Heart left ventricle (tissue), 16 donors: Measurements from ENCODE around the gene MYO7B. TPM values are rescaled to one million over a fixed set of nuclear protein-coding genes. Genes with fewer than 3 reads are reported as not detected.

Experiments used
- ATAC-seq, 4 donors: fragments of 200-7000 bp; cut with Tn5 transposase; one replicate each; pipeline ENCODE4 v1.9.1; 2020 to 2022; ENCODE audit warnings: moderate library complexity in 4 of 4, mild to moderate bottlenecking in 3 of 4, moderate number of reproducible peaks in 1 of 4
- DNase-seq, 5 donors: peaks; one replicate each; pipeline ENCODE4 v3.0.0-alpha.2; 2020
- H3K27ac ChIP-seq, 12 donors: fragments of 200-600 bp; sonication (generic) in 4 of 12; one replicate each; pipeline versions ENCODE4 v1.5.0 to v1.8.0; 2016 to 2022; ENCODE audit warnings: mild to moderate bottlenecking in 2 of 12
- H3K27me3 ChIP-seq, 9 donors: fragments of 200-600 bp; sonication (generic) in 2 of 9; one replicate each; pipeline versions ENCODE4 v1.5.1 to v1.8.0; 2016 to 2022; ENCODE audit warnings: mild to moderate bottlenecking in 3 of 9
- H3K36me3 ChIP-seq, 9 donors: fragments of 200-600 bp; sonication (generic) in 2 of 9; one replicate each; pipeline versions ENCODE4 v1.5.0 to v1.8.0; 2018 to 2022; ENCODE audit warnings: mild to moderate bottlenecking in 2 of 9
- H3K4me1 ChIP-seq, 12 donors: fragments of 200-600 bp; sonication (generic) in 4 of 12; one replicate each; pipeline versions ENCODE4 v1.5.0 to v1.8.0; 2016 to 2022; ENCODE audit warnings: mild to moderate bottlenecking in 3 of 12
- H3K4me3 ChIP-seq, 12 donors: fragments of 200-600 bp; sonication (generic) in 4 of 12; one replicate each; pipeline versions ENCODE4 v1.5.0 to v1.8.0; 2017 to 2022; ENCODE audit warnings: mild to moderate bottlenecking in 9 of 12, moderate library complexity in 4 of 12
- H3K9me3 ChIP-seq, 12 donors: fragments of 200-600 bp; sonication (generic) in 4 of 12; one replicate each; pipeline versions ENCODE4 v1.5.0 to v1.8.0; 2016 to 2022; ENCODE audit warnings: mild to moderate bottlenecking in 1 of 12
- POLR2A ChIP-seq, 2 donors: fragments of 450-650 bp; IDR thresholded peaks; one replicate each; pipeline ENCODE4 v1.6.1; 2017; ENCODE audit warnings: antibody characterized with exemption in 2 of 2, mild to moderate bottlenecking in 2 of 2, moderate library complexity in 2 of 2
- WGBS, 4 donors: extraction: QIAGEN DNeasy Blood & Tissue Kit in 2 of 4; methylation state at CpG; one replicate each; pipeline versions ENCODE4 v1.1.5 to v1.1.7; 2013 to 2018; 5-methylcytosine and 5-hydroxymethylcytosine counted together
- intact Hi-C, 10 donors: fragments of 100-400 bp; cut with DNase I; formaldehyde crosslinking; loops; one replicate each; pipeline versions ENCODE4 v1.11.1 to v1.14.2; 2022
- polyA plus RNA-seq, 2 donors: library from polyadenylated mRNA; stranded (reverse); fragments of 200-250 nt; gene quantifications; one replicate each; pipeline ENCODE4 v1.2.3, GENCODE V29; 2013
- total RNA-seq, 9 donors: library from RNA; depleted of rRNA in 2 of 9; stranded (reverse); fragments of >200 nt in 2 of 9; fragmentation: NEBNext Ultra II Directional in 3 of 9; extraction: Animal tissue kit (Norgen Biotek cat#: 25700) in 3 of 9; gene quantifications; one replicate each; pipeline versions ENCODE4 v1.1.0 to v1.2.4, GENCODE V29; 2016 to 2023
- TF ChIP-seq, protein P1 (sequence below), 12 donors: fragments of 200-600 bp; sonication (generic) in 4 of 12; IDR thresholded peaks; one replicate each; pipeline versions ENCODE4 v1.5.0 to v1.8.0; 2018 to 2022; ENCODE audit warnings: antibody characterized with exemption in 12 of 12, mild to moderate bottlenecking in 5 of 12
- donor health status: ischemic (EF 13 %, LVEDD 7.1; RV severe dilation, severe dysfunction).
- donor health status: healthy with polysubstance abuse.
- donor health status: DM: no; HTN: yes; CAD: no.
- donor health status: DM: no; HTN: no; CAD: no.
- donor health status: ischemic (EF 25% LVEDD 6.9; RV normal size, moderate dysfunction).
- donor health status: ischemic (EF 25% LVEDD 5.7; RV mildly dilated, moderate dysfunction).
- donor health status: healthy.
- donor health status: DM: yes; HTN: yes; CAD: no.
- donor health status: ischemic (EF 35%, LVEDD 5.7; RV mildly dilated, moderate dysfunction).
- donor health status: nonischemic (EF 11% LVEDD 7.7; RV severe dilation, severe dysfunction).
- donor health status: DM: yes; HTN: yes; CAD: no.
- donor health status: PGD.
- donor health status: ischemic (EF 29% LVEDD 5.4; RV normal size, mild dysfunction).
- donor health status: nonischemic (EF 23%, LVEDD 6.1; RV moderate dilation, normal function).

MYO7B gene
- total and polyA plus RNA-seq, 11 donors, result 0.20 to 2.1 (median 0.90) TPM

DNA sequence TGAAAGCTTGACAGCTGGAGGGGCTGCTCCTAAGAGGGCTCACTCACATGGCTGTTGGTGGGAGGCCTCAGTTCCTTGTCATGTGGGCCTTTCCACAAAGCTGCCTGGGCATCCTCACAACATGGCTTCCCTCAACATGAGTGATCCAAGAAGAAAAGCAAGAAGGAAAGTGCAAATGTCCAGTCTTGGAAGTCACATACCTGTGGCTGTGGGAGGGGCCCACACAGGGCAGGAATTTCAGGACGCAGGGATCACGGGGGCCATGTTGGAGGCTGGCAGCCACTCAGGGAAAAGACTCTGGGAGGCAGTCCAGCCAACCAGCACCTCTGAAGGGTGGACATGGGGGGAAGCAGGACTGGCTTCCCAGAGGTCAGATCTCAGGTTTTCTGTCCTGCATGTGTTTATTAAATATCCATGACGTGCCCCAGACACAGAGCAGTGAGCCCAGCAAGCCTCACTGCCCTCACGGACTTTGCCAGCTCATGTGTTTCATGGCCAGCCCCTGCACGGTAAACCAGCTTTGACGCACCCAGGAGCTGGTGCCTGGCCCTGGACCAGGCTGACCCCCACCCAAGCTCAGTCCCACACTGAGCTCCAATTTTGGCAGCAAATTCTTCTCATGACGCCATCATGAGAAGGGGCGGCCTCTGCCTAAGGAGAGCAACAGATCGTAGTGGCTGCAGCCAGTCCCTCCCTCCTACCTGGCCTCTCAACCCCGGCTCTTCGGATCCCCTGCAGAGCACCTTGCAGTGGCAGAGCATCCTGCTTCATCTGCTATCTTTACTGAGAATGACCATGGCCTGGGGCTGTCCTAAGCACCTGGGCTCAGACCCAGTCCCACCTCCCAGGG, 75.8 kb downstream of the MYO7B start:
- DNase-seq (peak in 1 of 5 donors; percentile 9), ATAC-seq (no peak)
- Histone ChIP-seq H3K36me3 (no peaks in the 10 kb centered on the region), H3K4me1 (no peaks in the 10 kb centered on the region), H3K27me3 (no peaks in the 10 kb centered on the region), H3K9me3 (peaks cover 0 to 27% (median 12%) of the 10 kb centered on the region in 12 donors), H3K4me3 (no peak overlapping the region), H3K27ac (no peak overlapping the region)
- TF ChIP-seq, protein P1, sequence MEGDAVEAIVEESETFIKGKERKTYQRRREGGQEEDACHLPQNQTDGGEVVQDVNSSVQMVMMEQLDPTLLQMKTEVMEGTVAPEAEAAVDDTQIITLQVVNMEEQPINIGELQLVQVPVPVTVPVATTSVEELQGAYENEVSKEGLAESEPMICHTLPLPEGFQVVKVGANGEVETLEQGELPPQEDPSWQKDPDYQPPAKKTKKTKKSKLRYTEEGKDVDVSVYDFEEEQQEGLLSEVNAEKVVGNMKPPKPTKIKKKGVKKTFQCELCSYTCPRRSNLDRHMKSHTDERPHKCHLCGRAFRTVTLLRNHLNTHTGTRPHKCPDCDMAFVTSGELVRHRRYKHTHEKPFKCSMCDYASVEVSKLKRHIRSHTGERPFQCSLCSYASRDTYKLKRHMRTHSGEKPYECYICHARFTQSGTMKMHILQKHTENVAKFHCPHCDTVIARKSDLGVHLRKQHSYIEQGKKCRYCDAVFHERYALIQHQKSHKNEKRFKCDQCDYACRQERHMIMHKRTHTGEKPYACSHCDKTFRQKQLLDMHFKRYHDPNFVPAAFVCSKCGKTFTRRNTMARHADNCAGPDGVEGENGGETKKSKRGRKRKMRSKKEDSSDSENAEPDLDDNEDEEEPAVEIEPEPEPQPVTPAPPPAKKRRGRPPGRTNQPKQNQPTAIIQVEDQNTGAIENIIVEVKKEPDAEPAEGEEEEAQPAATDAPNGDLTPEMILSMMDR (IDR thresholded peaks at IDR 0.05), result no peak
- TF ChIP-seq POLR2A (IDR thresholded peaks at IDR 0.05), result no peak
- intact Hi-C loops, result no loop called here
- 86 to 87% (median 87%) methylated on average over 10 to 11 of the region's 11 CpGs for WGBS, 4 donors

DNA sequence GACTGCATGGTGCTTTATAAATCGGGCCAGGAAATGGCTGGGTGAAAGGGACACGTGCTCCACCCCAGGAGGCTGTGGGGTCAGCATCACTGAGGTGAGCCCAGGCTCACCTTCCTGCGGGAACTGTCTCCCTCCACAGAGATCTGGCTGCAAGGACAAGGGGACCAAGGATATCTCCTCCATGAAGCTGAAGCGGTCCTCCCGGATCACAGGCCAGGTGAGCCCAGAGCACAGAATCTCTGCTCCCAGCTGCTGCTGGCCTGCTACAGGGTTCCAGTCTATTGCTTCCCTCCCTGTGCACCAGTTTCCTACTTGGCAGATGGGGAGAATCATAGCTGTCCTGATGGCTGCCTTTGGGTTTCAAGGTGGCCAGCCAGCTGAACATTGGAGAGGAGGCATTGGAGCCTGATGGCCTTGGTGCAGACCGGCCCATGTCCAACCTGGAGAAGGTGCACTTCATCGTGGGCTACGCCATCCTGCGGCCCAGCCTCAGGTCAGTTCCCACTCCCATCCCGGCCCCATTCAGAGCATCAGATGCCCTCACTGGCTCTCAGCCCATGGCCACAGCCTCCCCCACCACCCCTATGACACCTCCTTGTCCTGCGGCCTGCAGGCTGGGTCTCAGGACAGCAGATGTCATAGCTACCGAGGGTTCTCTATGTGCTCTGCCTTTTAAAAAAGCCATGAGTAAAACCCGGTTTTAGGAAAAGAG, 76.8 kb downstream of the MYO7B start:
- Histone ChIP-seq H3K4me3 (no peak overlapping the region), H3K27me3 (no peaks in the 10 kb centered on the region), H3K36me3 (no peaks in the 10 kb centered on the region), H3K9me3 (peaks cover 0 to 27% (median 12%) of the 10 kb centered on the region in 12 donors), H3K27ac (no peak overlapping the region), H3K4me1 (no peaks in the 10 kb centered on the region)
- WGBS, 4 donors, result 87 to 91% (median 89%) methylated on average over 10 to 13 of the region's 13 CpGs
- DNase-seq (peak in 1 of 5 donors; percentile 12), ATAC-seq (no peak)
- intact Hi-C loops, result no loop called here
- TF ChIP-seq POLR2A (IDR thresholded peaks at IDR 0.05), result no peak
- TF ChIP-seq, protein P1 (IDR thresholded peaks at IDR 0.05), result no peak

DNA sequence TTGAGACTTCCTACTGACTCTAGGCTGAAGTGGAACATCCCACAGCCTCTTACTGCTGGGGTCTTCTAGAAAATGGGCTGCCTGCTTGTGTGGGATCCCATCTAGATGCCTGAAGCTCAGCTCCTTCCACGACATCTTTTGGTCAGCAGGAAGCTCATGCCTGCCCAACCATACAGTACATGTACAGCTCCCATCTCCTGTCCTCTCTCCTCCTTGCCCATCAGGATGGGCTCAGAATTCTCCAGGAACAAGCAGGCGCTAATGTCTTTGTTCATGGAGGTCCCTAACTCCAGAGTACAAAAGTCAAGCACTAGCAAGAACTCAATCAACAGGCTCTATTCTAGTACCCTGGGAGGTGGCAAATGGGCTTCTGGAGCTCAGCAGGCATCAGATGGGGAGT, 78.8 kb downstream of the MYO7B start:
- intact Hi-C loops, result no loop called here
- no peaks in the 10 kb centered on the region for H3K27me3 ChIP-seq
- TF ChIP-seq, protein P1 (IDR thresholded peaks at IDR 0.05), result no peak
- TF ChIP-seq POLR2A (IDR thresholded peaks at IDR 0.05), result no peak
- H3K27ac ChIP-seq, result no peak overlapping the region
- peaks cover 0 to 27% (median 12%) of the 10 kb centered on the region in 12 donors for H3K9me3 ChIP-seq
- H3K4me1 ChIP-seq, result no peaks in the 10 kb centered on the region
- H3K4me3 ChIP-seq, result no peak overlapping the region
- ATAC-seq (no peak), DNase-seq (no peak)
- H3K36me3 ChIP-seq, result no peaks in the 10 kb centered on the region
- 90 to 97% (median 92%) methylated on average over 2 of the region's 2 CpGs for WGBS, 4 donors

DNA sequence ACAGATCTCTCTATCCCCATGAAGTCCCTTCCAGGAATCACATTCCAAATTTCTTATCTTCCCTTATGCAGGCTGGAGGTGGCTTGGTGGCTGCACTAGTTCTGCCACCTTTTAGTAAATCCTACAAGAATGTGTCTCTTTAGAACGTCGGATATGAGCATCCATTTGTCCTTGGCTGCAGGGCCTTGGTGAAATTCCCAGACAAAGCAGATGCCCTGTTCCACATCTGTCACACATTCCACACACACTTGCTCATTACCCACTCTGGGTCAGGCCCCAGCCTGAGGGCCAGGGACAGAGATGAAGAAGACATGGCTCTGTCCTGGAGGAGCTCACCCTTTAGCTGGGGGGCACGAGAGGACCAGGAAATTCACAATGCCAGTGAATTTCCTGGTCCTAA, 79.2 kb downstream of the MYO7B start:
- H3K9me3 ChIP-seq, result peaks cover 0 to 27% (median 12%) of the 10 kb centered on the region in 12 donors
- no peak overlapping the region for H3K27ac ChIP-seq
- DNase-seq (peak in 1 of 5 donors; percentile 7), ATAC-seq (peak in 1 of 4 donors; percentile 26)
- no peaks in the 10 kb centered on the region for H3K36me3 ChIP-seq
- no peaks in the 10 kb centered on the region for H3K27me3 ChIP-seq
- WGBS, 4 donors, result 40 to 56% (median 51%) methylated on average over 3 of the region's 3 CpGs
- no peak for TF ChIP-seq POLR2A (IDR thresholded peaks at IDR 0.05)
- TF ChIP-seq, protein P1 (IDR thresholded peaks at IDR 0.05), result no peak
- H3K4me3 ChIP-seq, result no peak overlapping the region
- no peaks in the 10 kb centered on the region for H3K4me1 ChIP-seq
- intact Hi-C loops, result no loop called here
